HepG2 (cell line): ENCODE results near the gene SLC2A4. TPM values are rescaled to one million over a fixed set of nuclear protein-coding genes. Genes with fewer than 3 reads are reported as not detected.
A peak's percentile ranks its signal among the peaks of the same experiment; 100 is the strongest.

Experiments used
- BHLHE40 ChIP-seq: IDR thresholded peaks from 2 replicates; pipeline ENCODE4 v1.6.1; 2011; ENCODE audit warnings: low read length, improper control_type of control experiment
- CC2D1A ChIP-seq: sonication (generic); formaldehyde crosslinking; IDR thresholded peaks from 2 replicates; pipeline ENCODE4 v1.8.1; 2023; ENCODE audit warnings: mild to moderate bottlenecking, missing genetic modification reagents
- GATA4 ChIP-seq: sonication (generic); IDR thresholded peaks from 2 replicates; pipeline ENCODE4 v1.6.1; 2016; ENCODE audit warnings: antibody characterized with exemption, low read depth, borderline replicate concordance
- GMEB1 ChIP-seq: sonication (generic); formaldehyde crosslinking; IDR thresholded peaks from 2 replicates; pipeline ENCODE4 v1.5.1; 2020; ENCODE audit warnings: missing genetic modification reagents, mild to moderate bottlenecking, borderline replicate concordance
- HNRNPUL1 ChIP-seq: fragments of 200-400 bp; formaldehyde crosslinking; IDR thresholded peaks from 2 replicates; pipeline ENCODE4 v1.6.1; 2017; ENCODE audit warnings: low read depth, mild to moderate bottlenecking, low read length, moderate library complexity
- HOMEZ ChIP-seq: IDR thresholded peaks from 2 replicates; pipeline ENCODE4 v1.6.1; 2016; ENCODE audit warnings: low read depth
- IRX3 ChIP-seq: sonication (generic); formaldehyde crosslinking; IDR thresholded peaks from 2 replicates; pipeline ENCODE4 v1.8.1; 2023; ENCODE audit warnings: mild to moderate bottlenecking, low read depth, missing genetic modification reagents, borderline replicate concordance
- JARID2 ChIP-seq: sonication (generic); formaldehyde crosslinking; IDR thresholded peaks from 2 replicates; pipeline ENCODE4 v1.8.1; 2023; ENCODE audit warnings: missing genetic modification reagents, inconsistent platforms; ENCODE audit not compliant: insufficient replicate concordance
- NONO ChIP-seq, 2 experiments: fragments of 450-650 bp in 1 of 2; sonication (generic) in 1 of 2; formaldehyde crosslinking in 1 of 2; IDR thresholded peaks in 1 of 2; conservative IDR thresholded peaks in 1 of 2; 2 replicates each; pipeline versions ENCODE4 v1.6.1 to v1.8.0; 2017 to 2022; ENCODE audit warnings: mild to moderate bottlenecking in 1 of 2, missing genetic modification reagents in 1 of 2, moderate library complexity in 1 of 2
- SMAD3 ChIP-seq: sonication (generic); formaldehyde crosslinking; IDR thresholded peaks from 2 replicates; pipeline ENCODE4 v1.4.0; 2020; ENCODE audit warnings: missing genetic modification reagents
- SP4 ChIP-seq: sonication (generic); formaldehyde crosslinking; IDR thresholded peaks from 2 replicates; pipeline ENCODE4 v1.8.1; 2023; ENCODE audit warnings: mild to moderate bottlenecking, missing genetic modification reagents
- UBTF ChIP-seq: sonication (generic); formaldehyde crosslinking; IDR thresholded peaks from 2 replicates; pipeline ENCODE4 v1.4.0; 2020; ENCODE audit warnings: mild to moderate bottlenecking, missing genetic modification reagents
- ZBTB8A ChIP-seq: sonication (generic); formaldehyde crosslinking; IDR thresholded peaks from 2 replicates; pipeline ENCODE4 v1.4.0; 2020; ENCODE audit warnings: mild to moderate bottlenecking, low read depth, missing genetic modification reagents, borderline replicate concordance
- ZC3H13 ChIP-seq: sonication (generic); formaldehyde crosslinking; IDR thresholded peaks from 2 replicates; pipeline ENCODE4 v1.8.1; 2023; ENCODE audit warnings: mild to moderate bottlenecking, missing genetic modification reagents, moderate library complexity
- ZC3H4 ChIP-seq: sonication (generic); formaldehyde crosslinking; IDR thresholded peaks from 2 replicates; pipeline ENCODE4 v1.4.0; 2020; ENCODE audit warnings: missing genetic modification reagents, borderline replicate concordance
- ZFP36 ChIP-seq: fragments of 150-350 bp; IDR thresholded peaks from 2 replicates; pipeline ENCODE4 v1.6.1; 2018; ENCODE audit warnings: borderline replicate concordance, low read length, low read depth; ENCODE audit not compliant: partially characterized antibody
- ZFP62 ChIP-seq: sonication (generic); formaldehyde crosslinking; IDR thresholded peaks from 2 replicates; pipeline ENCODE4 v1.4.0; 2020; ENCODE audit warnings: missing genetic modification reagents
- ZMAT3 ChIP-seq: sonication (generic); formaldehyde crosslinking; conservative IDR thresholded peaks from 2 replicates; pipeline ENCODE4 v1.7.0; 2021; ENCODE audit warnings: missing genetic modification reagents
- ZNF121 ChIP-seq: sonication (generic); formaldehyde crosslinking; IDR thresholded peaks from 2 replicates; pipeline ENCODE4 v1.5.0; 2020; ENCODE audit warnings: mild to moderate bottlenecking, missing genetic modification reagents
- ZNF282 ChIP-seq: fragments of 450-650 bp; IDR thresholded peaks from 2 replicates; pipeline ENCODE4 v1.6.1; 2018; ENCODE audit not compliant: partially characterized antibody
- ZNF430 ChIP-seq: sonication (generic); formaldehyde crosslinking; IDR thresholded peaks from 2 replicates; pipeline ENCODE4 v1.9.0; 2021; ENCODE audit warnings: mild to moderate bottlenecking, missing genetic modification reagents
- ZNF737 ChIP-seq: sonication (generic); formaldehyde crosslinking; IDR thresholded peaks from 2 replicates; pipeline ENCODE4 v1.5.0; 2020; ENCODE audit warnings: missing genetic modification reagents, mild to moderate bottlenecking, borderline replicate concordance
- polyA plus RNA-seq, 8 experiments: library from polyadenylated mRNA; depleted of rRNA in 3 of 8; stranded (reverse) in 7 of 8; unstranded in 1 of 8; fragments of >200 nt; fragmentation: Illumina TruSeq in 4 of 8; extraction: Trizol in 4 of 8; gene quantifications; 2 replicates each; pipeline versions ENCODE4 v1.2.1 to v1.2.3, GENCODE V29; 2011 to 2016; ENCODE audit warnings: low read depth in 4 of 8, missing spikeins in 1 of 8, mixed read lengths in 1 of 8; ENCODE audit not compliant: insufficient read depth in 1 of 8
- total RNA-seq, 5 experiments: library from RNA; depleted of rRNA; stranded (reverse); fragments of >200 nt; fragmentation: Illumina TruSeq; extraction: Trizol; gene quantifications; 2 replicates each; pipeline ENCODE4 v1.2.3, GENCODE V29; 2016; ENCODE audit warnings: low read depth in 1 of 5

The SLC2A4 gene
- total and polyA plus RNA-seq, 2 of the 13 experiments (the other 11 are each of a cell fraction or from before 2014, with no cell fraction given), result 4.9 to 5.8 TPM

- no peak; the same call in 1 of the 2 replicates for TF ChIP-seq HOMEZ
- no peak for TF ChIP-seq CC2D1A (CRISPR knock-in tag)
- TF ChIP-seq ZNF121 (CRISPR knock-in tag), result no peak
- TF ChIP-seq ZNF282, result no peak
- TF ChIP-seq HNRNPUL1, result no peak
- TF ChIP-seq UBTF (CRISPR knock-in tag), result peak; percentile 11; the same call in 1 of the 2 replicates
- no peak for TF ChIP-seq GATA4
- TF ChIP-seq NONO (IDR thresholded peaks at IDR 0.05), result peak; percentile 48; the same call in 1 of the 2 replicates
- TF ChIP-seq NONO (CRISPR knock-in tag; conservative IDR thresholded peaks at IDR 0.05), result peak; percentile 89; the same call in 1 of the 2 replicates
- peak; percentile 64; the same call in 1 of the 2 replicates for TF ChIP-seq ZNF430 (CRISPR knock-in tag)
- TF ChIP-seq ZNF737 (CRISPR knock-in tag), result no peak
- TF ChIP-seq SMAD3 (CRISPR knock-in tag), result no peak
- peak; percentile 65; the same call in 1 of the 2 replicates for TF ChIP-seq ZC3H13 (CRISPR knock-in tag)
- TF ChIP-seq ZMAT3 (CRISPR knock-in tag), result no peak
- no peak for TF ChIP-seq IRX3 (CRISPR knock-in tag)
- no peak for TF ChIP-seq ZFP36
- TF ChIP-seq GMEB1, result peak; percentile 87
- TF ChIP-seq BHLHE40, result 0 out of 2 replicates have a peak, but pooled peaks have one; percentile 12
- no peak for TF ChIP-seq ZC3H4 (CRISPR knock-in tag)
- no peak for TF ChIP-seq ZBTB8A (CRISPR knock-in tag)
- no peak for TF ChIP-seq JARID2
- TF ChIP-seq SP4, result peak; percentile 61; the same call in 1 of the 2 replicates
- TF ChIP-seq ZFP62 (CRISPR knock-in tag), result no peak
Observed at GRCh38 chr17:7239091-7240027, 42.2 kb upstream of the SLC2A4 start, which contains the start of gene PHF23 (continued).
